ENCODE measurements around the gene APBA3.
"Not testable (repeated sequence)": the region's sequence is repeated elsewhere in the genome, so short reads cannot be mapped to it uniquely, and the experiment has no call there.

The APBA3 gene

DNA sequence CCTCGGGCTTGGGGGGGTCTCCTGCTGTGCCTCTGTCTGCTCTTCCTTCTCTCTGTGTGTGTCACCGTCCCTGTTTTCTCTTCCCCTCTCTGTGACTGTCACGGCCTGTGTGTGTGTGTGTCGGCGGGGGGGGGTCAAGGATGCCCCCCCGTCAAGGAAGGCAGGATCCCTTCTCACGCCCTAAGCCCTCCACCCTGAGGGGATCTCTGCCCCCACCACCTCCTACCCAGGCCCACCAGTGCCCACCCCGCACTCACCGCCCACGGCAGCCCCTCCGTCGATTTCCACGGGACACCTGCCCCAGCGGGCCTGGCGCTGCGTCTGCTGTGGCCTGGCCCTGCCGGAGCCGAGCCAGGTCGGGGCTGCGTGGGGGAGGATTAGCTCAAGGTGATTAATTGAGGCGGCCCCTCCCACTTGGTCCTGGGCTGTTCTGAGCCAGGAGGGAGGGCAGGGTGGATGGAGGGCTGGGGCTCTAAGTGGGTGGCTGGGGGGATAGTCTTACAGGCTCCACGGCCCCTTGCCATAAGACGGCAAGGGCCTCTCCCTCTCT, 10.5 kb upstream of the APBA3 start, which contains the start of gene RAX2:
TSS of gene RAX2 (minus strand) at position 323 of the 550 bp plus-strand sequence. CDS start 486 bp downstream, outside the sequence.
- Histone ChIP-seq H3K4me2 (no peak within 1 kb of the TSS), H3K4me1 (no peaks in the 10 kb centered on the region), H3K9me3 (no peaks in the 10 kb centered on the region), H3K36me3 (peaks cover 34% of the 10 kb centered on the region), H3K4me3 (no peak within 1 kb of the TSS), H4K20me1 (no peaks in the 10 kb centered on the region; the same call in 1 of the 2 replicates), H3K27me3 (no peaks in the 10 kb centered on the region), H3K27ac (no peak within 1 kb of the TSS), H3K9ac (no peak within 1 kb of the TSS)
- TF ChIP-seq Cebpa-rat (IDR thresholded peaks at IDR 0.05): no peak

DNA sequence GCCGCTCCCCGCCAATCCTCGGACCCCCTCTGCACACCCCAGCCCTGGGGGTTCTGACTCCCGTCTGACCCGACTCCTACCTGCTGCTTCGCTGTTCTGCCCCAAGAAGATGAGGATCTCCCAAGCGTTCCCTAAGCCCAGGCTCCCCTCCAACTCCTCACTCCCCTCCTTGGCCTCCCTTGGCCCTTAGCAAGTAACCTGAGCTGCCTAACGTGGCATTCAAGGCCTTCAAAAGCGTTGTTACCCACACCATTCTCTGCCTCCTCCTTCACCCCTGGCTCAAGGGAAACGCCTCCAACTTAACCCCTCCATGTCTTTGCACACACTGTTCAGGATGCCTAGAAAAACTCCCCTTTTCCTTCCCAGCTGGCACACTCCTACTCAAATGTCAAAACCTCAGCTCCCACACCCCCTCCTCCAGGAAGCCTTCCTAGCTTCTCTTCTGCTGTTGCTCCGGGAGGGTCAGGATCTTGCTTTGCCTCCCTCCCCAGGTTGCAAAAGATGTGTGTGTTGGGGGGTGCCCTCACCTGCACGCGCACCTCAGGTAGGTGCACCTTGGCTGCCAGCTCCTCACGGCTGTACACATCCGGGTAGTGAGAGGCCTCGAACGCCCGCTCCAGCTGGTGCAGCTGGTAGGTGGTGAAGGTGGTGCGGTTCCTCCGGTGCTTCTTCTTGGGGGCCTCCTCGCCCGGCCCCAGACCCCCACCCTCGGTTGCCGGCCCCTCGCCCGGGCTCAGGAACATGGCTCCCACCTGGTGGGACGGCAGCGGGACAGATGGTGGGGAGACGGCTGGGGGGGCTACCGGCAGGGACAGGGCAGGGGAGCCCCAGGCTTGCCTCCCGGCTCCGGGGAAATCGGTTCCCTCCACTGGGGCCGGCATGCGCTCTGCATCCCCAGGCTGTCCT, 9.8 kb upstream of the APBA3 start:
- peaks cover 41% of the 10 kb centered on the region for H3K36me3 ChIP-seq
- H3K4me3 ChIP-seq: no peak overlapping the region
- no peaks in the 10 kb centered on the region; the same call in 1 of the 2 replicates for H4K20me1 ChIP-seq
- H3K9me3 ChIP-seq: no peaks in the 10 kb centered on the region
- no peak overlapping the region for H3K9ac ChIP-seq
- no peaks in the 10 kb centered on the region for H3K27me3 ChIP-seq
- H3K4me1 ChIP-seq: no peaks in the 10 kb centered on the region
- no peak overlapping the region for H3K27ac ChIP-seq
- no peak for TF ChIP-seq Cebpa-rat (IDR thresholded peaks at IDR 0.05)
- H3K4me2 ChIP-seq: no peak overlapping the region

DNA sequence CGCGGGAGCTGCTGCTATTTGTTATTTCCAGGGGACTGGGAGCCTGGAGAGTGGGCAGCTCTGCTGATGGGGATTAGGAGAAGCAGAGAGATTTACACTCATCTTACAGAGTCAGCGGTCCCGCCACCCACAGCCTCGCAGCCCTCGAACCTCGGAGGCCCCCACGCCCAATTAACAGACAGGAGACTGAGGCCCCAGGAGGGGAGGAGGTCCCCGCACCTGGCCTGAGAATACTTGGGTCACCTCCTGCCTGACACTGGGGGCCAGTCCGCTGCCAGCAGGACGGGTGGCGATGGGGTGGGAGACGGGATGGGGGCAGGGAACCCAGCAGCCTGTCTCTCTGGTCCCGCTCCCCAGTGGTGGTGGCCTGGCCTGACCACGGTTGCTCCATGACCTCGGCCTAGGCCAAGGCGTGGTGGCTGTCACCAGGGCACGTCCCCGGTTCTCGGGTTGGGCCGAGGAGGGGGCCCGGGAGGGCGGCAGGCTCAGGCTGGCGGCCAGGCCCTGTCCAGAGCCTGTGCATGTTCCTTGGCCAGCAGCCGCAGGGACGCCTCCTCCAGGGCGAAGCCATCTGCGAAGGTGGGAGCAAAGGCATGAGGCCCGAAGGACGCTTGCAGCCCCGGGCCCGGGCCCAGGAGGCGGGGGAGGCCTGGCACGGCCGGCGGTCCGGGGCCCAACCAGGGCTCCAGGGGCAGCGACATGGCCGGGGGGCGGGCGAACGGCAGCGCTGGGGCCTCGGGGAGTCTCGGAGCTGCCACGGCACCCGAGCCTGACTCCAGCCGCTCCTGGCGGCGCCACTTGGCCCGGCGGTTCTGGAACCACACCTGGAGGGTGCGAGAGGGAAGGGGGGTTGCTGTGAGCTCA, 8.9 kb upstream of the APBA3 start:
- Histone ChIP-seq H3K4me3 (no peak overlapping the region), H3K27ac (no peak overlapping the region), H3K4me1 (no peaks in the 10 kb centered on the region), H3K36me3 (peaks cover 50% of the 10 kb centered on the region), H4K20me1 (no peaks in the 10 kb centered on the region; the same call in 1 of the 2 replicates), H3K9me3 (no peaks in the 10 kb centered on the region), H3K9ac (no peak overlapping the region), H3K4me2 (no peak overlapping the region), H3K27me3 (no peaks in the 10 kb centered on the region)
- TF ChIP-seq Cebpa-rat (IDR thresholded peaks at IDR 0.05): no peak

- Histone ChIP-seq H3K36me3 (peaks cover 55% of the 10 kb centered on the region), H3K4me2 (no peak overlapping the region), H3K27me3 (no peaks in the 10 kb centered on the region), H3K4me1 (no peaks in the 10 kb centered on the region), H3K9me3 (no peaks in the 10 kb centered on the region), H4K20me1 (no peaks in the 10 kb centered on the region; the same call in 1 of the 2 replicates), H3K27ac (no peak overlapping the region), H3K4me3 (no peak overlapping the region), H3K9ac (no peak overlapping the region)
- TF ChIP-seq Cebpa-rat (IDR thresholded peaks at IDR 0.05): no peak
These were observed 8.0 kb upstream of the APBA3 start for GRCh38 chr19:3769494-3769893.

GRCh38 chr19:3768748-3769099, 7.2 kb upstream of the APBA3 start:
- Histone ChIP-seq H3K27ac (no peak overlapping the region), H3K4me1 (peaks cover under 1% of the 10 kb centered on the region; the same call in 1 of the 2 replicates), H3K27me3 (no peaks in the 10 kb centered on the region), H4K20me1 (no peaks in the 10 kb centered on the region; the same call in 1 of the 2 replicates), H3K4me2 (no peak overlapping the region), H3K36me3 (peaks cover 55% of the 10 kb centered on the region), H3K9ac (no peak overlapping the region), H3K4me3 (no peak overlapping the region), H3K9me3 (no peaks in the 10 kb centered on the region)
- no peak for TF ChIP-seq Cebpa-rat (IDR thresholded peaks at IDR 0.05)

GRCh38 chr19:3768015-3768747, 6.7 kb upstream of the APBA3 start:
- no peak overlapping the region for H3K4me2 ChIP-seq
- H3K9ac ChIP-seq: no peak overlapping the region
- H3K27me3 ChIP-seq: no peaks in the 10 kb centered on the region
- H3K4me3 ChIP-seq: no peak overlapping the region
- no peak for TF ChIP-seq Cebpa-rat (IDR thresholded peaks at IDR 0.05)
- H3K9me3 ChIP-seq: no peaks in the 10 kb centered on the region
- H3K36me3 ChIP-seq: peaks cover 55% of the 10 kb centered on the region
- H4K20me1 ChIP-seq: no peaks in the 10 kb centered on the region; the same call in 1 of the 2 replicates
- H3K27ac ChIP-seq: no peak overlapping the region
- H3K4me1 ChIP-seq: peaks cover 6% of the 10 kb centered on the region

DNA sequence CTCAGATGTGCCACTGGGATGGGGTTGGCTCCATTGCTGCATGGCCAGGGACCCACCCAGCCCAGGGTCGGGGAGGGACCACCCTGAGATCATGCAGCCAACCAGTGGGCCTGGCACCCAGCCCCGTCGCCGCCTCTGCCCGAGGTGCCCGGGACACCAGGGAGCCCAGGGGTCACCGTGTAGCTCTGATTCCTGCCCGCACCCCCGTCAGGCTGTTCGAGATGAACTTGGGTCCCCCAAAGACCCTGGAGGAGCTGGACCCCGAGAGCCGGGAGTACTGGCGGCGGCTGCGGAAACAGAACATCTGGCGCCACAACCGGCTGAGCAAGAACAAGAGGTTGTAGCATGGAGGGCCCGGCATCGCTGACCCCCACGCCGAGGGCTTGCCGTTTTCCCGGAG, 5.6 kb upstream of the APBA3 start:
- TF ChIP-seq Cebpa-rat (IDR thresholded peaks at IDR 0.05): no peak
- H4K20me1 ChIP-seq: no peaks in the 10 kb centered on the region; the same call in 1 of the 2 replicates
- no peaks in the 10 kb centered on the region for H3K9me3 ChIP-seq
- H3K36me3 ChIP-seq: peaks cover 55% of the 10 kb centered on the region
- no peak overlapping the region for H3K4me2 ChIP-seq
- no peaks in the 10 kb centered on the region for H3K27me3 ChIP-seq
- no peak overlapping the region for H3K27ac ChIP-seq
- H3K4me1 ChIP-seq: peaks cover 11% of the 10 kb centered on the region
- no peak overlapping the region for H3K4me3 ChIP-seq
- no peak overlapping the region for H3K9ac ChIP-seq

GRCh38 chr19:3766520-3766919, 5.0 kb upstream of the APBA3 start:
- TF ChIP-seq Cebpa-rat (IDR thresholded peaks at IDR 0.05): no peak
- Histone ChIP-seq H3K4me3 (no peak overlapping the region), H3K9ac (no peak overlapping the region), H3K36me3 (peaks cover 55% of the 10 kb centered on the region), H3K9me3 (no peaks in the 10 kb centered on the region), H4K20me1 (no peaks in the 10 kb centered on the region; the same call in 1 of the 2 replicates), H3K4me2 (no peak overlapping the region), H3K27ac (no peak overlapping the region), H3K4me1 (peaks cover 16% of the 10 kb centered on the region), H3K27me3 (no peaks in the 10 kb centered on the region)

DNA sequence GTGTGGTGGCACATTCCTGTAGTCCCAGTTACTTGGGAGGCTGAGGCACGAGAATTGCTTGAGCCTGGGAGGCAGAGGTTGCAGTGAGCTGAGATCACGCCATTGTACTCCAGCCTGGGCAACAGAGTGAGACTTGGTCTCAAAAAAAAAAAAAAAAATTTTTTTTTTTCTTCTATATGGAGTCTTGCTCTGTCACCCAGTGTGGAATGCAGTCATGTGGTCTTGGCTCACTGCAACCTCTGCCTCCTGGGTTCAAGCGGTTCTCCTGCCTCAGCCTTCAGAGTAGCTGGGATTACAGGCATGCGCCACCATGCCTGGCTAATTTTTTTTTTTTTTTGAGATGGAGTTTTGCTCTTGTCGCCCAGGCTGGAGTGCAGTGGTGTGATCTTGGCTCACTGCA, 4.3 kb upstream of the APBA3 start:
- H3K36me3 ChIP-seq: peaks cover 55% of the 10 kb centered on the region
- H3K4me2 ChIP-seq, H3K27me3 ChIP-seq, H4K20me1 ChIP-seq, H3K27ac ChIP-seq, H3K9ac ChIP-seq, H3K9me3 ChIP-seq, H3K4me3 ChIP-seq: not testable (repeated sequence)
- peaks cover 19% of the 10 kb centered on the region for H3K4me1 ChIP-seq

All from BLaER1 (cell line).